ENCODE measurements around the gene SMIM38.

SMIM38 gene

GRCh38 chr11:69173331-69173730 is 17.6 kb downstream of the SMIM38 start:
- H3K4me3 ChIP-seq (replicated peaks; ENCODE audit: low read depth, low read length): no peak overlapping the region
- no peak for TF ChIP-seq CTCF (IDR thresholded peaks at IDR 0.05; ENCODE audit: low read length, missing control alignments)
- DNase-seq (ENCODE audit: low read depth): no peak

GRCh38 chr11:69173925-69174581 is 18.3 kb downstream of the SMIM38 start:
- no peak for TF ChIP-seq CTCF (IDR thresholded peaks at IDR 0.05; ENCODE audit: low read length, missing control alignments)
- H3K4me3 ChIP-seq (replicated peaks; ENCODE audit: low read depth, low read length): no peak overlapping the region
- peak; percentile 36 for DNase-seq (ENCODE audit: low read depth)

GRCh38 chr11:69174841-69175240 is 19.1 kb downstream of the SMIM38 start:
- TF ChIP-seq CTCF (IDR thresholded peaks at IDR 0.05; ENCODE audit: low read length, missing control alignments): no peak

GRCh38 chr11:69178819-69179482 is 23.2 kb downstream of the SMIM38 start:
- H3K4me3 ChIP-seq (replicated peaks; ENCODE audit: low read depth, low read length): no peak overlapping the region
- no peak for TF ChIP-seq CTCF (IDR thresholded peaks at IDR 0.05; ENCODE audit: low read length, missing control alignments)
- DNase-seq (ENCODE audit: low read depth): no peak

More at GRCh38 chr11:69174841-69175240, 19.1 kb downstream of the SMIM38 start:
- no peak for DNase-seq (ENCODE audit: low read depth)
- no peak overlapping the region for H3K4me3 ChIP-seq (replicated peaks; ENCODE audit: low read depth, low read length)

- H3K4me3 ChIP-seq (replicated peaks; ENCODE audit: low read depth, low read length): no peak overlapping the region
- no peak for TF ChIP-seq CTCF (IDR thresholded peaks at IDR 0.05; ENCODE audit: low read length, missing control alignments)
- DNase-seq (ENCODE audit: low read depth): no peak
These were observed 24.5 kb downstream of the SMIM38 start for GRCh38 chr11:69180226-69180625.

GRCh38 chr11:69180726-69181125 is 25.0 kb downstream of the SMIM38 start:
- no peak overlapping the region for H3K4me3 ChIP-seq (replicated peaks; ENCODE audit: low read depth, low read length)
- TF ChIP-seq CTCF (IDR thresholded peaks at IDR 0.05; ENCODE audit: low read length, missing control alignments): no peak
- DNase-seq (ENCODE audit: low read depth): no peak

- DNase-seq (ENCODE audit: low read depth): no peak
- TF ChIP-seq CTCF (IDR thresholded peaks at IDR 0.05; ENCODE audit: low read length, missing control alignments): no peak
- H3K4me3 ChIP-seq (replicated peaks; ENCODE audit: low read depth, low read length): no peak overlapping the region
These were observed 27.9 kb downstream of the SMIM38 start for GRCh38 chr11:69183613-69184012.

Data from fibroblast of pulmonary artery (primary cell).